ENCODE results near the gene EPHA5.

Gene EPHA5

DNA sequence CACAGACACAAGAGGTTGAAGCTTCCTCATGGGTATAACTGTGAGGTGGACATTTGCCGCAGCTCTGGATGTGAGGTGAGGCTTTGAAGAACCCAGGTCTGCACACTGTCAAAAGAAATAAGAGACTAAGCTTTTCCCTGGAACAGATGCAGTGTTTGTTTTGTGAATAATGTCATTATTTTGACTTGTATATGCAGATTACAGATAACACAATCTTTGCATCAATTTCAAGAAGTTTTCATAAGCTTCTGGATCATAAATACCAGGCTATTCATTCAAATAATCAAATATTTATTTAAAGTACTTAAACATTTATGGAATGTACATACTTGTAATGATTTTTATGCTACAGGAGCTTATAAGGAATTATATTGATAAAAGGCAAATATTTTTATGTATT is 174.8 kb downstream of the EPHA5 start:
- no peak for DNase-seq (ENCODE audit: low spot score)

DNA sequence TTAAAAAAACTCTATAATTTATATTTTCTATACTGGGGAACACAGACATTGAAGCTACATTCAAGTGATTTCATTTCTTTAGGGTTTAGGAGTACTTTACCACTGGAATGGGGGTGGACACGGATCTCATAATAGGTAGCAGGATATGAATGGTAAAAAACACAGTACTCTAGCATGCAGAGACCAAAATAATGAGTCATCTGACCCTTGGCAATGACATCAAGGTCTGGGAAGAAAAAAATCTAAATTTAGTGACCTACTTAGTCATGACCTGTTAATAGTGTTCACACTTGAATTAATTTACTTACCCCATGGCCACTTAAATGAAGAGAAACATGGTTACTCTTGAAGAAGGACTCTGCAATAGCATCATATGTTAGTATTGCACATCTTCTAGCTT is 187.9 kb downstream of the EPHA5 start:
- DNase-seq (ENCODE audit: low spot score): no peak

DNA sequence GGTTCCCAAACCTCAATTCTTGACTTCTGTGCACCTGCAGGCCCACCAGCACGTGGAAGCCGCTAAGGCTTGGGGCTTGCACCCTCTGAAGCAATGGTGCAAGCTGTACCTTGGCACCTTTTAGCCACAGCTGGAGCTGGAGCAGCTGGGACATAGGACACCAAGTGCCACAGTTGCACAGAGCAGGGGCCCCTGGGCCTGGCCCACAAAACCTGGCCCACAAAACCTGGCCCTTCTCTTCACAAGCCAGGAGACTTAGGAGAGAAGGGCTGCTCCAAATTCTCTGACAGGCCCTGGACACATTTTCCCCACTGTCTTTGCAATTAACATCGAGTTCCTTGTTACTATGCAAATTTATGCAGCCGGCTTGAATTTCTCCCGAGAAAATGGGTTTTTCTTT is 197.8 kb downstream of the EPHA5 start:
- no peak for DNase-seq (ENCODE audit: low spot score)

DNA sequence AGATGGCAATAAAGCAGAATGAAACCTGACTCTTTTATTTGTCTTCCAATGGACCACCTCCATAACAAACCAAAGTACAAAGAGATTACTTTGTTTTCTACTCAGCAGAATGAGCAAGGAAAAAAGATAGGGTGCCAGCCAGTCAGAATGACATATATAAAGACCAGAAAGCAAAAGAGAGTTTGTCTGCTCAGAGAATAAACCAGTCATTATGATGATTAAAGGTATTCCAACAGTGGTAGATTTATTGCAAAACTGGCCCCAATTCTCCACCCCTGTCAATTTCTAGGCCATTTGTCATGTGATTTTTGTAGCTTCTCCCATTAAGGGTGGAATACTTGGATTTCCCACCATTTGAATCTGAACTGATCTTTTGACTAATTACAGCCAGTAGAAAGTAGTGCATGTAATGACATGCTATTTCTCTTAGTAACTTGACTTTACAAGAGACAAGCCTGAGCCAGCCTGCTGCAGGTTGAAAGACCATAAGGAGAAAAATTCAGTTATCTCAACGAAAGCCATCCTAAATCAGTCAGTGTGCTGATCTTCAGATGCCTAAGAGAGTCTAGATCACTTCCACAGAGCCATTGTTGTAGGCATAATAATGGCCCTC is 203.1 kb downstream of the EPHA5 start:
- no peak for DNase-seq (ENCODE audit: low spot score)

DNA sequence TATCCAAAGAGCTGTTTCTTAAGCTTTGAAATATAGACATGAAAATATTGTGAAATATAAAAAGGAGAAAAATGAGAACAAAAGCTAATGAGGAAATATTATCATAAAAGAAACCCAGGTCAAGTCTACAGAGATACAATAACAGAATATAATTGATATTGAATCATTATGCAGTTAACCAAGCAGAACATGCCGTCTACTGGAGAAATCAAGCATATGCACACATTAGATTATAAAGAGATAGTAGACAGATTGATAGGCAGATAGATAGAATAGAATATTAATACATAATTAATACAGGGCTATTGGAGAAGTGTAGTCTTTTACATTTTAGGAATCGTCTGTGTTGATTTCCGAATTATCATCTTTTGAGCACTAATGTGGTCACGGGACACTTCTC is 208.5 kb downstream of the EPHA5 start:
- no peak for DNase-seq (ENCODE audit: low spot score)

DNA sequence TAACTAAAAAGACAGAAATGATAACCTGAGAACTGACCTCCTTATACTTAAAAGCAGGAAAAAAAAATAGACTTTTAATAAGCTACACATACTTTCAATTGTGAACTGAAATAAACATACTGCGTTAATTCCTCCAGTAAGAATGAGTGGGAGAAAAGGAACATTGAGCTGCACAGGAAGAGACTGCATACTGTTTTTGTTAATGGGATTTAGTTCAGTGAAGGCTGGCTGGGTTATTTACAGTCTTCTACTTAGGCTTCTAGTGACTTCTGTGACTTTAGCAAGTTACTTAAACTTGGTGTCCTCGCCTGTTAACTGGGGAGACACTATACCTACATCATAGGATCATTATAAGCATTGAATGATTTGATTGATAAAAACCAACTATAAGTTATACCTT is 213.3 kb downstream of the EPHA5 start:
- DNase-seq (ENCODE audit: low spot score): no peak

DNA sequence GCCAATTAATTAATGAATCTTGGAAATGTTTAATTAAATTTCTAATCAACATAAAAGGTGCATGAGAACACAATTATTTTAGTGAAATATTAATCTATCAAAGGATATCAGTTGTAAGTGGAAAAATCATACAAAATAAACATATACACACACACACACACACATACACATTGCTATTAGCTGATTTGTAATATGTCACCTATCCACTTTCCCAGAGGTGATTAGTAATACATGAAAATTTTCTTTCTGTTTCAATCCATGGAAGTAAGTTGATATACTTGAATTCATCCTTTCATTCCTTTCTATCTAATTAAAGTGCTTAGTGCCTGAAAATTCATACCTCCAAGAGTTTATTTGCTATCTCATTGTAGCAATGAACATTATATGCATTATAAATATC is 213.7 kb downstream of the EPHA5 start:
- DNase-seq (ENCODE audit: low spot score): no peak

DNA sequence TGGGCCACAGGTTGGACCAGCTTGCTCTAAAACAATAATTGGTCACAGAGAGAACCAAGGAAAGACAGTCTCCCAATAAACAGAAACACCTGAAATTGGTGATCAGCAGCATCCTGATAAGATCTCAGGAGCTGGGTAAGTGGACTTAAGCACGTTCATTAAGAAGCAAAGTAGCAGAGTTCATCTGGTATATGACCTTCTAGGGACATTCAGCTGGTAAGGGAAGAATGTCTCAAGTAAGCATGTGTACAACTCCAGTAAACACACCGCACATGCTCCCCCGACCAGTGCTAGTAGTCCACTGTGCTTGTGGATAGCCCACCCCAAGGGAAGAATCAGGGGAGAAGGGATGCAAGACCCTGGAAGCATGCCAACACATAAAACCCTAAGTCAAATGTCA is 216.9 kb downstream of the EPHA5 start:
- no peak for DNase-seq (ENCODE audit: low spot score)

DNA sequence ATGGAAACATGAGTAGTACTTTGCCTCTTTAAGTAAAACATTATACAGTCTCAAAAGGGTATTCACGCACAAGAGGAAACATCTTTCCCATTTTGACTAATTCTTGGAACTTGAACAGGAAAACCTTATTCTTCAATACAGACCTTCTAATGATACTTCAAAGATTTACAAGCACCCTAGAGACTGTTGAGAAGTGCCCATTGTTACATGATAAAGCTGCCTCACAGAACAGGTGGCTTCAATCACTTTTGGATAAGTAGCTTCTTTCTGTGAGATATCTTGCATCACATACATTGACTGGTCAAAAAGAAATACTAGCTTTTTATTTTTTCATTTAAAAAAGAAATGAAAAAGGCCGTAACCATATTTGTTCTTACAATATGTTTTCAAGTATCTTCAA is 219.4 kb downstream of the EPHA5 start:
- DNase-seq (ENCODE audit: low spot score): no peak

DNA sequence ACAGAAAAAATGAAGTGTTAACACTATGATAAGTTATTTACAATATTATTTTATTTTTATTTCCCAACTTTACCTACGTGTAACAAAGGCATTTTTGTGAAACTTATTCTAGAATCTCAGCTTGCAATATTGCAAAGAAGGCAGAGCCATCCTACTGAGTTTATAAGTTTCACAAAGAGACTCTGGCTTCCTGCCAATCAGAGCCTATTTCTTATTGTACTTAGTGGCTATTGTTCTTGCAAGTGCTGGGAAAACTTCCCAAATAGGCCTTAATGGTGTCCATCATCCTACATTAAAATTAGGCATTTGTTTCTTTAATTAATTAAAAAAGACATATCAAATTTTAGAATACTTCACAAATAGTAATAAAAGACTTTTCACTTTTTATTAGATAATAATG is 233.2 kb downstream of the EPHA5 start:
- no peak for DNase-seq (ENCODE audit: low spot score)

DNA sequence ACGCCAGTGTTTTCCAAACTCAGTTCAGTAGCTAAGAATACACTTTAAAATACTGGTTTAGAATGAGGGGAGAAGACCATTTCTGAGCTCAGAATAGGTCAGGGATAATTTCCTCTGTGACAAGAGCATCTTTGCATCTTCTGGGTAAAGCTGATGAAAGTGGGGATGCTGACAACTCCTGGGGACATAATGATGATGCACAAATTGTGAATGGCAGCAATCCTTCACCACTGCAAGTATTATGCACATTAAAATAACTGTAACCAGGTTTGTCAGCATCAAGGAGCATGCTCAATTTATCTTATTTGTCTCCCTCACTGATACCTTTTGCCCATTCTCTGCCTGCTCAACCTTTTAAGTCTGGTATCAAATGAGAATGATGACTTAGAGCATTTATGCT is 248.2 kb downstream of the EPHA5 start:
- no peak for DNase-seq (ENCODE audit: low spot score)

DNA sequence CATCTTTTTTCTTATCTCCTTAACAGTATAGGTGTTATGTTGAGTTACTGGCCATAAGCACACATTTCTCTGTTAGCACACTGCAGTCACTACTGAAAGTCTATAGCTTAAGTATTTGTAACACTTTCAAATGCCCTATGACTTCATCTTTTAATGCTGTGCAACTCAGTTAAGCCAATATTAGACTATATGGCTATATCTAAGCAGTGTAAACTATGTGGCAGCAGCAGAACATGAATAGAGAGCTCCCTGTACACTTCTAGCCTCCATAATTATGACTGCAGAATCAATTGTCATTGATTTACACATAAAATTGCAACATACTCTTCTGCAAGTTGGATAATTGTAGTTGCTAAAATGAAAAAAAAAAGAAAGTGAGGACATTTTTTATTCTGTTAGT is 250.3 kb downstream of the EPHA5 start:
- no peak for DNase-seq (ENCODE audit: low spot score)

DNA sequence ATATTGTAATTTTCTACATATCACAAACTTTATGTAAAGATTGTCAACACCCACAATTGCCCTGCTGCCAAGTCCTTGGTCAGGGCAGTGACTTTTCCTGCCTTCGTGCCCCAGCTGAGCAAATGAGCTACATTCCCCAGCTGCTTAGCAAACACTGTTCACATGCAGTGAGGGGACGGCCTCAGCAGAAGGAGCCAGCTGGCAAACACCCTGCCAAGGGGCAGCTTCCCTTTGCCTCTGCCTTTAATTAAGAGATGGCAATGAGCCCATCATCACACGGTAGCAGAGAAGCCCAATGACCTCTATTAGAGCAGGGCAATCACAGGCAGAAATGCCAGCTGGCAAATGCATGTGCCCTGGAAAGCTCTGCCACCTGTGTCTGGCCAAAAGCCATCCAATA is 253.4 kb downstream of the EPHA5 start:
- DNase-seq (ENCODE audit: low spot score): no peak

DNA sequence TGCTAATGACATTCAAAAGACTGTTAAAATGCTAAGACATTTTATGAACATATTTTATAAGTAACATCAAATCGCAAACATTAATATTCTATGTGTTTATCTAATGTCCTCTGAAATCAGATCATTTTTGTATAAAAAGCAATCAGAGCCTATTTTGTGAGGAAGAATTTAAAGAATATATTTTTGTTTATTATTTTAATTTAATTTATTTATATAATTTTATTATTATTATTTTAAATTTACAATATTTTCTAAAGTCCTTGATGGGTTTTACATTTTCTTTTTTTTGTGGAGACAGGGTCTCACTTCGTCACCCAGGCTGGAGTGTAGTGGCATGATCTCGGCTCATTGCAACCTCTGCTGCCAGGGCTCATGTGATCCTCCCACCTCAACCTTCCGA is 262.8 kb downstream of the EPHA5 start:
- DNase-seq (ENCODE audit: low spot score): no peak

DNA sequence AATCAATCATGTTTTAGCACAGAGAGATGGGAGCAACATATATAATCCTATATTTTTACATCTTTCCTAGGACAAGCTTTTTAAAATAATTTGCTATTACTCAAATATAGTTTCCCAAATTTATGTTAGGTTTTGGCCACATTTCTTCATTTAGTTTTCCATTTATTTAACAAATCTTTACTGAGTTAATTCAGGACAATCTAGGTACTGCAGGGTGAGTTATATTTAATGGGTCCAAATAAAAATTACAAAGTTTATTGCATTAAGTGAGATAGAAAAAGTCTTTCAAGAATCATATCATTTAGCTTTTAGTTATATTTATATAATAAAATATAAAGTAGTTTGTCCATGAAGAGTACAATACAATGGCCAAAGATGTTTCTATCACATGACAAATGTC is 269.2 kb downstream of the EPHA5 start:
- DNase-seq (ENCODE audit: low spot score): no peak

DNA sequence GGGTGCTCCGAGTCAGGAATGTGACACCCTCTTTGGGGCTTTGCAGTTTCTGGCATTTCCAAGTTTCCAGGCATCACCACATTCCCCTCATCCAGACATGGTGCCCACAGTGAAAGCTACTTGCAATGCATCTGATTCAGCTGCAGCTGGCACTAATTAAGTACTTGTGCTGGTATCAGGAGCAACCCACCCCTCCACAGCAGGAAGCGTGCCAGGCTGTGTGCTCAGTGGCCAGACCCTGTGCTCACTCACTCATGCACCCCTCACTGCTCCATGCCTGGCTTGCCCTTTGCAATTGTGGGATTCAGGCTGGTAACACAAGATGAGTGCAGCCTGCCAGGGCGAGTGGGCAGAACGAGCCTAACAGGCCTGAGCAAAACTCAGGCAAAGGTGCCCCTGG is 271.2 kb downstream of the EPHA5 start:
- DNase-seq (ENCODE audit: low spot score): no peak

DNA sequence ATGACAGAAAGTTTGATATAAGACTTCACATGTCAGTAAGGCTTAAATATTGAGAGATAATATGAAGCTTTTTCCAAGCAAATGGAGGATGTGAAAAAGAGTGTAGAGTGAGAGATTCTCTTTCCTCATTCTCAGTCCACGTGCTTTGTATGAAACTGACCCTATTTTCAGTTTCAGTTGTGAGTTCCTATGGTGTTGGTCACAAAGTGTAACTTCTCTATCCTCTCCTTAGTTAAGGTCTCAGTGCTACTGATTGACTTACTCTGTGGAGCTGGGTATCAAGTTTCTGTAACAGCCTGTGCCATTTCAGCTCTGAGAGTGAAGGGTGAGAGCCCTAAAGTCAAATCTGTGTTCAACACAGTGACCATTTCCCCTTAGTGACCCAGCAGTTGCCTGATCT is 277.2 kb downstream of the EPHA5 start:
- no peak for DNase-seq (ENCODE audit: low spot score)

DNA sequence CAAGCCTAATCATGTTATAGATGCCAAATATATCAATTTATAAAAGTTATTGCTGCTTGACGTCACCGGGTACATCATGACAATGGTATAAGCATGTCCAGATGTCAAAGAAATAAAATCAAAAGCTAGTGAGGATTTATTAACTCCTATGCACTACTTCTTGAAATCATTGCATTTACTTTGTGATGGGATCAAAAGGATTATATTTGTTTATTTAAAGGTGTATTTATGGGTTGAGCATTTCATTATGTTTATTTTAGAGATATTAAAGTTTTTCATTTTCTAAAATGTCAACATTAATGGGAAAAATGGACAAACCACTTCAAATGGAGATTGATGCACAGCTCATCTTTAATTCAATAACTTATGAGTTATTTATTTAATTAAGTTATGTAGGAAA is 277.8 kb downstream of the EPHA5 start:
- no peak for DNase-seq (ENCODE audit: low spot score)

DNA sequence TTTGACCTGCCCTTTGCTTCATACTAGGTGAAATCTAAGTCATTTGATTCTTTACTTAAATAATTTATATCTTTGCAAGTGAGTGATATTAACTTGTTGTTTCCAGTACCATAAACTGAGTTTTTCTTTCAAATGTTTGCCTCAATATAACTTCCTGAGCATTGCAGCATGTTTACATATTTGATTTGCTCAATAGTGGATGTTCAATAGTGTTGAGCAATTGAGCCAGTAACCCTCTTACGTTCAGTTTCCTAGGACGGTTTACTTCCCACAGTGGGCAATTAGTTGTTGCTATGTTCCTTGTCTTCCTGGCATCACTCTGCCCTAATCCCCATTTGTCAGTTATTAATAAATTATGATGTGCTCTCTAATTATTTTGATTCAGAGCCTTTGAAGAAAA is 278.5 kb downstream of the EPHA5 start:
- no peak for DNase-seq (ENCODE audit: low spot score)

DNA sequence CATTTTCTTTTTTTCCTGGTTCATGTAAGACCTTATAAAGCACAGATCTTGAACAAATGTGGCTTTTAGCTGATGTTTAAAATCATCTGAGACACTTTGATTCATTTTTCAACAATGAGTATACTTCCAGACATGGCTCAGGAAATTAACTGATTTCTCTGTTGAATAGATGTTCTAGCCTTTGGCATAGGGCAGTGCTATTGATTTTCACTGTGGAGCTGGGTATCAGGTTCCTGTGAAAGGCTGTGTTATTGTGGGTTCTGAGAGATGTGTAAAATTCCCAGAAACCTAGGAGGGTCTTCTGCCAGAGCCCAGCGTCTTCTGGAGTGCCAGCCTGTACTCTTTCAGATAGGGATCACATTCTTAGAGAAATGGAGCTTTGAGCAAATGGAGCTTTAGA is 278.9 kb downstream of the EPHA5 start:
- DNase-seq (ENCODE audit: low spot score): no peak

DNA sequence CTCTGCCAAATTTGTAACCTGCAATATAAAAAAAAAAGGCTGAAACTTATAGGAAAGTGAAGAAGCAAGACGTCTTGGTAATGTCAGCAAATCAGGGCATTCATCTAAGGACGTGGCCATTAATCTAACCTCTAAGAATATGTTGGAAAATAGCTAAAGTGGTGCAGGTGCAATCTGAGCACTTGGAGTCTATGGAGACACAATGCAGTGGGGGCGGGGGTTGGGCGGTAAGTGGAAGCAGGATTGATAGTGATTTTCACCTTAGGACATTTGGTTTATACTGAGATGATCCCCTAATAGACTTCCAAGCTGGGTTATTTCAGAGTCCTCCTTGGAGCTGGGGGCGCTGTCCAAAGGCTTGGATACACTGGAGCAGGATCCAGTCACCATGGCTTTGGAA is 283.4 kb downstream of the EPHA5 start:
- DNase-seq (ENCODE audit: low spot score): no peak

DNA sequence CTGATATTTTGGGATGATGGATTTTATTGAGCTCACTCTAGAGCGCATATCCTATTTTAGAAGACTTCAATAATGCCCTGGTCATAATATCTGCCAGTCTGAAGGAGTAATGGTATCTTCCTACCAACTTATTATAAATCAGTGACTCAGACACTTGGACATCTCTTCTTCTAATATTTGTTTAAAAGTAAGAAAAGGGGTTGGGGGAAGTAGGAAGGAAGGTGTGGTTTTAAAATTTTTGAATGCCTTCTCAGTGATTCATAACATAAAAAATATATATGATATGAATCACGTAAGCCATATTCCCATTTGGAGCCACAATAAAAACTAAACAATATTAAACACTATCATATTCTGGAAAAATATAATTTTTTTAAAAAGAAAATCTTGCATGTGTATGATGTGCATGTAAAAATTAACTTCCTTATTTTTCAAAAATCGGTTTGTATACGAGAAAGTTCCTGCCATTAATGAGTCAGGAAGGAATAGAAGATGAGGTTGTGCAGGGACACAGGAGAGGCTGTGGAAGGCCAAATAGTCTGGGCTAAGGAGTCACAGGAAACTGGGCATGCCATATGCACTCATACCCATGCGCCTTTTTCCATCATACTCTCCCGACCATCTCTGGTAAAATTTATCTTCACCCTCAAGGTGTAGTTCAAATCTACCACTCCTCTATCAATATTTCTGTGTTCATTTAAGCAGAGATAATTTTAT is 286.5 kb downstream of the EPHA5 start:
- no peak for DNase-seq (ENCODE audit: low spot score)

DNA sequence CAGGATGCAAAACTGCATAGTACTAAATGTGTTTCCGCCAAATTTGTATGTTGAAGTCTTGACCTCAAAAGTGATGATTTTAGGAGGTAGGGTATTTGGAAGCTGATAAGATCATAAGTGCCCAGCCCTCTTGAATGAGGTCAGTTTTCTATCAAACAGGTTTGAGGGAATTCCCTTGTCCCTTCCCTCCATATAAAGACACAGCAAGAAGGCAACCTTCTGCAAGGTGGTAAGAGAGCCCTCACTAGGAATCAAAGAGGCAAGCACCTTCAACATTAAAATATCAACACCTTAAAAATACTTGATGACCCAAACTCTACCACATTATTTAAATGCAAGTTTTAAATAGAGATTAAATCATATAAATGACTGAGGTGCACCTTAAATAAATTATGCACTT is 288.6 kb downstream of the EPHA5 start:
- DNase-seq (ENCODE audit: low spot score): no peak

DNA sequence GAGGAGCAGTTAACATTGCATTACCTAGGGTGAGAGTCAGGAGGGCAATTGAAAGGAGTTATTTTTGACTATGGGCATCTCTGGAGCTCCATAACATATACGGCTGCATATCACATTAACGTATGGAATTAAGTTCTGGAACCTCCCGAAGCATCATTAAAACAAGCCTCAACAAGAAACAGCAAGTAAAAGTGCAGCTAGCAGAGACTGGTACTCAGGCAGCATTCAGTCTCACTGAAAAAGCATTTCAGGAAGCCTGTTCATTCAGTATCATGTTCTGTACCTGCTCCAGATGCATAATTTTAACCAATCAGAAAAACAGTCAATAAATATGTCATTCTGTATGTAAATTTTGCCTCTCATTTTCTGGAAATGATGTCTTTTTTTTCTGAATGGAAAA is 299.6 kb downstream of the EPHA5 start:
- no peak for DNase-seq (ENCODE audit: low spot score)

Measured in ecto neural progenitor cell (in vitro differentiated cells).